Measurements from ENCODE around the gene SPIN1.

- TF ChIP-seq POLR2A (IDR thresholded peaks at IDR 0.05; ENCODE audit: low read length) = peak; percentile 25
- no peak for TF ChIP-seq GATA1 (IDR thresholded peaks at IDR 0.05; ENCODE audit: low read depth, low read length)
Measured at GRCh38 chr9:88387552-88388202, 567 bp upstream of the SPIN1 start.

All from erythroblast (primary cell).